Hepatocyte (in vitro differentiated cells): ENCODE measurements around the gene HEPHL1.

ENCODE experiments used
- EZH2 ChIP-seq: fragments of 200-600 bp; sonication (generic); IDR thresholded peaks from 2 replicates; pipeline ENCODE4 v1.6.1; 2016; ENCODE audit warnings: antibody characterized with exemption, mild to moderate bottlenecking, borderline replicate concordance
- TF ChIP-seq, protein P1 (sequence below): fragments of 200-600 bp; sonication (generic); IDR thresholded peaks from 2 replicates; pipeline ENCODE4 v1.5.1; 2016; ENCODE audit warnings: antibody characterized with exemption, mild to moderate bottlenecking; ENCODE audit not compliant: poor library complexity

DNA sequence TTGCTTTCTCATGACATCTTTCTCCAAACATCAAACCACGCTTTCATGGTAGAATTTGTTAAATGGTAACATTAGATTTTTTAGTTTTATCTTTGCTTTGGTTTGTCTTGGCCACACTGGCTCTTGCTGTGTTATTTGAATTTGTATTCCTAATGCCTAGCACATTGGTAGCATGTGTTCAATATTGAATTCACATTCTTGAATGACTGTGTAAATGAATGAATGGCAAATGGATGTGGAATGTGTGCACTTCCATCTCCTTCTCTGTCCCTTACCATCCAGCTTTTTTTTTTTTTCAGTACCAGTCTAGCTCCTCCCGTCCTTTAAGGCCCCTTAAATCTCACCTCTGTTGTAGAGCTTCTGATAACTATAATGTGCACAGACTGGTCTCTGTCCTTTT, 41.2 kb downstream of the HEPHL1 start:
- TF ChIP-seq, protein P1, sequence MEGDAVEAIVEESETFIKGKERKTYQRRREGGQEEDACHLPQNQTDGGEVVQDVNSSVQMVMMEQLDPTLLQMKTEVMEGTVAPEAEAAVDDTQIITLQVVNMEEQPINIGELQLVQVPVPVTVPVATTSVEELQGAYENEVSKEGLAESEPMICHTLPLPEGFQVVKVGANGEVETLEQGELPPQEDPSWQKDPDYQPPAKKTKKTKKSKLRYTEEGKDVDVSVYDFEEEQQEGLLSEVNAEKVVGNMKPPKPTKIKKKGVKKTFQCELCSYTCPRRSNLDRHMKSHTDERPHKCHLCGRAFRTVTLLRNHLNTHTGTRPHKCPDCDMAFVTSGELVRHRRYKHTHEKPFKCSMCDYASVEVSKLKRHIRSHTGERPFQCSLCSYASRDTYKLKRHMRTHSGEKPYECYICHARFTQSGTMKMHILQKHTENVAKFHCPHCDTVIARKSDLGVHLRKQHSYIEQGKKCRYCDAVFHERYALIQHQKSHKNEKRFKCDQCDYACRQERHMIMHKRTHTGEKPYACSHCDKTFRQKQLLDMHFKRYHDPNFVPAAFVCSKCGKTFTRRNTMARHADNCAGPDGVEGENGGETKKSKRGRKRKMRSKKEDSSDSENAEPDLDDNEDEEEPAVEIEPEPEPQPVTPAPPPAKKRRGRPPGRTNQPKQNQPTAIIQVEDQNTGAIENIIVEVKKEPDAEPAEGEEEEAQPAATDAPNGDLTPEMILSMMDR: no peak
- TF ChIP-seq EZH2: no peak
